Measurements from ENCODE around the gene ADGRD1.

GRCh38 chr12:131155131-131155530 lies 201.4 kb downstream of the ADGRD1 start:
- TF ChIP-seq CTCF (IDR thresholded peaks at IDR 0.05) (no peak), POLR2A (IDR thresholded peaks at IDR 0.05) (no peak), POLR2AphosphoS5 (IDR thresholded peaks at IDR 0.05) (no peak)

Data from breast epithelium (tissue), 3 donors.